IPS DF 6.9 (cell line): ENCODE results near the gene DUSP28.

Source experiments
- DNase-seq: peaks from one replicate; pipeline ENCODE4 v3.0.0-alpha.2; 2013; ENCODE audit warnings: low read depth, low spot score
- H3K27ac ChIP-seq: one replicate; pipeline ENCODE4 v1.5.1; 2013; ENCODE audit warnings: low read length, control low read depth
- H3K27me3 ChIP-seq: 2 replicates; pipeline ENCODE4 v1.6.1; 2013; ENCODE audit warnings: mild to moderate bottlenecking, low read length; ENCODE audit not compliant: control insufficient read depth, insufficient read depth
- H3K36me3 ChIP-seq: 2 replicates; pipeline ENCODE4 v1.6.1; 2013; ENCODE audit warnings: low read length; ENCODE audit not compliant: control insufficient read depth, insufficient read depth
- H3K4me1 ChIP-seq: 2 replicates; pipeline ENCODE4 v1.6.1; 2013; ENCODE audit warnings: low read length; ENCODE audit not compliant: control insufficient read depth, insufficient read depth
- H3K4me3 ChIP-seq: 2 replicates; pipeline ENCODE4 v1.5.1; 2013; ENCODE audit warnings: mild to moderate bottlenecking, low read length
- H3K9me3 ChIP-seq: 2 replicates; pipeline ENCODE4 v1.6.1; 2013; ENCODE audit warnings: low read length, inconsistent platforms; ENCODE audit not compliant: control insufficient read depth, insufficient read depth
- WGBS: extraction: QIAGEN DNeasy Blood & Tissue Kit; methylation state at CpG from one replicate; pipeline ENCODE4 v1.1.7; 2013; ENCODE audit warnings: mixed read lengths, missing lambda C conversion rate; ENCODE audit not compliant: insufficient read length, insufficient coverage; 5-methylcytosine and 5-hydroxymethylcytosine counted together

The DUSP28 gene

GRCh38 chr2:240594511-240595380, 34.6 kb downstream of the DUSP28 start:
- Histone ChIP-seq H3K36me3 (peaks cover 27% of the 10 kb centered on the region), H3K4me1 (no peaks in the 10 kb centered on the region), H3K4me3 (no peak overlapping the region), H3K27ac (no peak overlapping the region), H3K9me3 (no peaks in the 10 kb centered on the region), H3K27me3 (no peaks in the 10 kb centered on the region)
- no CpG with 5 or more reads among the region's 34 CpGs for WGBS
- no peak for DNase-seq

GRCh38 chr2:240595381-240596079, 35.4 kb downstream of the DUSP28 start:
- H3K4me3 ChIP-seq: no peak overlapping the region
- no peak overlapping the region for H3K27ac ChIP-seq
- H3K36me3 ChIP-seq: peaks cover 27% of the 10 kb centered on the region
- no peaks in the 10 kb centered on the region for H3K27me3 ChIP-seq
- no peak for DNase-seq
- no CpG with 5 or more reads among the region's 18 CpGs for WGBS
- no peaks in the 10 kb centered on the region for H3K4me1 ChIP-seq
- no peaks in the 10 kb centered on the region for H3K9me3 ChIP-seq

DNA sequence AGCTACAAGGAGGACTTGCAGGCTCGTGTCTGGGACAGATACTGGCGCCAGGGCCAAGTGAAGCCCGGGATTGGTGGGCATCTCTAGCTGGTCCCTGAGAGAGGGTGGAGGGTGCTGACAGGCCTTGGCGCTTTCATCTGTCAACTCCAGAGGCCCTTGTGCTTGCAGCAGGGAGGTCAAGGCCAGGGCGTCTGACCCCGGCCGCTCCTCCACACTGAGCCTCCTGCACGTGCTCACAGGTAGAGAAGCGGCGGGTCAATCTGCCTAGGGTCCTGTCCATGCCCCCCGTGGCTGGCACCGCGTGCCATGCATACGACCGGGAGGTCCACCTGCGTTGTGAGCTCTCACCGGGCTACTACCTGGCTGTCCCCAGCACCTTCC, 35.9 kb downstream of the DUSP28 start:
- Histone ChIP-seq H3K9me3 (no peaks in the 10 kb centered on the region), H3K27me3 (no peaks in the 10 kb centered on the region), H3K27ac (no peak overlapping the region), H3K4me1 (no peaks in the 10 kb centered on the region), H3K36me3 (peaks cover 27% of the 10 kb centered on the region), H3K4me3 (no peak overlapping the region; the same call in 1 of the 2 replicates)
- no peak for DNase-seq
- WGBS: no CpG with 5 or more reads among the region's 17 CpGs

- WGBS: no CpG with 5 or more reads among the region's 23 CpGs
- Histone ChIP-seq H3K27me3 (no peaks in the 10 kb centered on the region), H3K4me1 (no peaks in the 10 kb centered on the region), H3K36me3 (peaks cover 27% of the 10 kb centered on the region), H3K4me3 (no peak overlapping the region), H3K9me3 (no peaks in the 10 kb centered on the region), H3K27ac (no peak overlapping the region)
- DNase-seq: no peak
Observed at GRCh38 chr2:240596491-240596931, 36.4 kb downstream of the DUSP28 start.

GRCh38 chr2:240597054-240597418, 36.9 kb downstream of the DUSP28 start:
- peaks cover 24% of the 10 kb centered on the region for H3K36me3 ChIP-seq
- H3K4me1 ChIP-seq: no peaks in the 10 kb centered on the region
- no CpG with 5 or more reads among the region's 10 CpGs for WGBS
- no peak overlapping the region for H3K27ac ChIP-seq
- no peak overlapping the region for H3K4me3 ChIP-seq
- DNase-seq: no peak
- no peaks in the 10 kb centered on the region for H3K9me3 ChIP-seq
- H3K27me3 ChIP-seq: no peaks in the 10 kb centered on the region

- DNase-seq: no peak
- Histone ChIP-seq H3K27me3 (no peaks in the 10 kb centered on the region), H3K4me3 (no peak overlapping the region), H3K9me3 (no peaks in the 10 kb centered on the region), H3K4me1 (no peaks in the 10 kb centered on the region), H3K27ac (no peak overlapping the region), H3K36me3 (peaks cover 23% of the 10 kb centered on the region)
- WGBS: no CpG with 5 or more reads among the region's 22 CpGs
Observed at GRCh38 chr2:240597419-240598181, 37.4 kb downstream of the DUSP28 start.

DNA sequence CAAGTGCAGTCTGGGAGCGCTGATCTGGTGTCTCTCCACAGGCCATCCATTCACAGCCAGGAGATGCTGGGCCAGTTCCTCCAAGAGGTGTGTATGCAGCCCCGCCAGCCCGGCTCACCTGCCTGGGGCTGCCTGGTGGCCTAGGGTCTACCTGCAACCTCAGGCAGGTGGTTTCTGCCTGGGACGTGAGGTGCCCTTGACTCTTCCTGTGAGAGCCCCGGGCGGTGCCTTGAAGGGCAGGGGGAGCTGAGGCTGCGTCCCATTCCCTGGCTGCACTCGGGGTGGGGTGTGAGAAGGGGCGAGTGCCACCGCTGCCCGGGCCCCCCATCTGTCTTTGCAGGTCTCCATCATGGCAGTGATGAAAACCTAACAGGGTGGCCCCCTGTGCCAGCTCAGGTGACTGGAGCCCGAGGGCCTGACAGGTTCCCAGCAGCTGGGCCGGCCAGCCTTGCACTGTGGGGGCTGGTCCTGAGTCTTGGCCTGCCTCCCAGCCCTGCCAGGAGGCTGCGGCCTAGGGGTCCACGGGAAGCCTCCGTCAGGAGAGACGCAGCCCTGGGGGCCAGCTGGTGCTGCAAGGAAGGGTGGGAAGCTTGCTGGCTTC, 38.3 kb downstream of the DUSP28 start:
- no peak for DNase-seq
- no peaks in the 10 kb centered on the region for H3K27me3 ChIP-seq
- no CpG with 5 or more reads among the region's 17 CpGs for WGBS
- H3K27ac ChIP-seq: no peak overlapping the region
- no peaks in the 10 kb centered on the region for H3K9me3 ChIP-seq
- no peak overlapping the region for H3K4me3 ChIP-seq
- H3K36me3 ChIP-seq: peaks cover 22% of the 10 kb centered on the region
- H3K4me1 ChIP-seq: no peaks in the 10 kb centered on the region

GRCh38 chr2:240599141-240599583, 39.0 kb downstream of the DUSP28 start:
- no peak overlapping the region for H3K27ac ChIP-seq
- H3K4me3 ChIP-seq: no peak overlapping the region
- no peaks in the 10 kb centered on the region for H3K27me3 ChIP-seq
- WGBS: no CpG with 5 or more reads among the region's 11 CpGs
- H3K9me3 ChIP-seq: no peaks in the 10 kb centered on the region
- no peak for DNase-seq
- H3K4me1 ChIP-seq: no peaks in the 10 kb centered on the region
- peaks cover 18% of the 10 kb centered on the region for H3K36me3 ChIP-seq

- no CpG with 5 or more reads among the region's 16 CpGs for WGBS
- H3K9me3 ChIP-seq: no peaks in the 10 kb centered on the region
- peaks cover 18% of the 10 kb centered on the region for H3K36me3 ChIP-seq
- no peak overlapping the region for H3K27ac ChIP-seq
- no peak overlapping the region for H3K4me3 ChIP-seq
- H3K4me1 ChIP-seq: no peaks in the 10 kb centered on the region
- H3K27me3 ChIP-seq: no peaks in the 10 kb centered on the region
- DNase-seq: no peak
Observed at GRCh38 chr2:240600451-240600961, 40.3 kb downstream of the DUSP28 start.
